ENCODE data around the gene PTCH2.

DNA sequence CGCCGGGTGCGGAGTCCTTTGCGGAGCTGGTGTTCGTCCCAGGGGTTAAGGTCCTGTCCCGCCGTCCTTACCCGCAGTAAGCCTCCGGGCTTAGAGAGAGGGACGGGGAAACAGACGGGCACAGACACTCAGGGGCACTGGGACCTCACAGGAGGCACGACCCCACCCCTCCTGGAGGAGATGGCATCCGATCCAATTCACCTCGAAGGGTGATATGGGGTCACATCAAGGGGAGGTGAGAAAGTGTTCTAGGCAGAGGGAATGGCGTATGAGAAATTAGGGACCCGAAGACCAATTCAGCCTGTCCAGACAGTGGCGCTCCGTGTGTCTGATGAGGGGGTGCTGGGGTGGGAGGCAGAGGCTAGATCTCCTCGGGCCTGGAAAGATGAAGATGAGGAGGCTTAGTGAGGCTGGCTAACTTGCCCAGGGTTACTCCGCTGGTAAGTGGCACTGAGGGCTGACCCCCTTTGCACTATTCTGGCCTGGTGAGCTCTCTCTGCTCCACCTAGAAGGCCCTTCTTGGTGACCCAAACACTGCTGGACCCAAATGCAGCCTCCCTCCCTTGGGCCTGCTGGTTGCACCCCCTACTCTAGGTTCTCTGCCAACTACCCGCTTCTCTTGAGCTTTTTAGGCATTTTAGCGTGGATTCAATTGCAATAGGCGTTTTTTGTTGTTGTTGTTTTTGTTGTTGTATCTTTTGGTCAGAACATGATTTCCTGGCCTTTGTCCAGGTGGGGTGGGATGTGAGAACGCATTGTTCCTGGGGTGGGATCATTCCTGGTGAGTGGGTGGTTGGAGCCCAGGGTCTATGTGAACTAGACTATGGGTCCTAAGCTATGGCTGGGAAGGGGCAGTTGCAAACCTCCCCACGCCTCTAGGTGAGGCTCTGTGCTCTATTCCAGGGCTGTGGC lies 22.5 kb downstream of the PTCH2 start:
- TF ChIP-seq POLR2A (IDR thresholded peaks at IDR 0.05) = no peak
- TF ChIP-seq, protein P1, sequence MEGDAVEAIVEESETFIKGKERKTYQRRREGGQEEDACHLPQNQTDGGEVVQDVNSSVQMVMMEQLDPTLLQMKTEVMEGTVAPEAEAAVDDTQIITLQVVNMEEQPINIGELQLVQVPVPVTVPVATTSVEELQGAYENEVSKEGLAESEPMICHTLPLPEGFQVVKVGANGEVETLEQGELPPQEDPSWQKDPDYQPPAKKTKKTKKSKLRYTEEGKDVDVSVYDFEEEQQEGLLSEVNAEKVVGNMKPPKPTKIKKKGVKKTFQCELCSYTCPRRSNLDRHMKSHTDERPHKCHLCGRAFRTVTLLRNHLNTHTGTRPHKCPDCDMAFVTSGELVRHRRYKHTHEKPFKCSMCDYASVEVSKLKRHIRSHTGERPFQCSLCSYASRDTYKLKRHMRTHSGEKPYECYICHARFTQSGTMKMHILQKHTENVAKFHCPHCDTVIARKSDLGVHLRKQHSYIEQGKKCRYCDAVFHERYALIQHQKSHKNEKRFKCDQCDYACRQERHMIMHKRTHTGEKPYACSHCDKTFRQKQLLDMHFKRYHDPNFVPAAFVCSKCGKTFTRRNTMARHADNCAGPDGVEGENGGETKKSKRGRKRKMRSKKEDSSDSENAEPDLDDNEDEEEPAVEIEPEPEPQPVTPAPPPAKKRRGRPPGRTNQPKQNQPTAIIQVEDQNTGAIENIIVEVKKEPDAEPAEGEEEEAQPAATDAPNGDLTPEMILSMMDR (IDR thresholded peaks at IDR 0.05) = no peak
